ENCODE measurements around the gene TNC.

The TNC gene

DNA sequence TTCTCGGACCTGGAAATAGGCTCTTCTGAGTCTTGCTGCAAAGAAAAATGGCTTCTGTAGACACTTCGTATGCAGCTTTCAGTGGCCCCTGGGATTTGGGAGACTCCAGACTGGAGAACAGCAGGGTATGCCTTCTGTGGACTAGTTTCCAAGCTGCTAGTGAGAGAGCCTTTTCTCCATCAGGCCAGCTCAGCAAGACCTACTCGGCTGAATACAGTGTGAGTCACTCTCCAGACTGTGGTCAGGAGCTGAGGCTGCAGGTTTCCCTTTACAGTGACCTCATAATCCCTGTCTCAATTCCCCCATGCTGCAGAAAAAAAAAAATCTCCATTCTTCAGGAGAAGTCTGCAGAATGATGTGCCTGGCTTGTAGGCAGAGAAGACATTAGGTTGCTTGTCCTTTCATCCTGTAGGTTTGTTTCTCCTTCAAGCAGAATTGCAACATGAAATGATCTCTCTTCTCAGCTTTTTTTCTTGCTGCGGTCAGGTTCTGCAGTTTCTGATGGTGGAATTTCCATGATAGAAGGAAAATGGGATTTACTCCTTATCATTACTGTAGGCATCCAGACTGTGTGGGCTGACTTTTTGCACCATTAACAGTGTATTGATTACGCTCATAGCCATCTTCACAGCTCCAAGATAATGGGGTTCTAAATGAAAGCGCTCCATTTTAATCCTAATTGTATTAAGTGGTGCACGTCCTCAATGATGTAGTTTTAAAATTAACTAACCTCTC lies 109.3 kb downstream of the TNC start:
- DNase-seq (ENCODE audit: low spot score) = no peak

DNA sequence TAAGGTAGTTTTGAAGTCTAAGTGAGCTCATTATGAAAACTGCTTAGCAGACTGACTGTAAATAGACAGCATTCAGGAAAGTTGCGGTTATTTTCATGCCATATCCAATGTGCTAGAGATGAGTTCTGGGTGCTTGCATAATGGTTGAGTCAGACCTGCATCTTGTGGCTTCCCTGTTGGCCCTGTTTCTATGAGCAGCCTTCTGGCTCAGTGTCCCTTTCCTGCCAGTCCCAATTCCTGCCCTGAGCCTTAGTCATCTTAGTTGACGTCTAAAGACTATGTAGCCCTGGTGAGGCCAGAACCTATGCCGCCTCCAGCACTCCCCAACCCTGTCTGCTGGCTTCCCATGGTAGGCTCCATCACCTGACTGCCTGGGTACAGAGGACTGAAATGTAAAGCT lies 111.3 kb downstream of the TNC start:
- DNase-seq (ENCODE audit: low spot score) = peak; percentile 9

DNA sequence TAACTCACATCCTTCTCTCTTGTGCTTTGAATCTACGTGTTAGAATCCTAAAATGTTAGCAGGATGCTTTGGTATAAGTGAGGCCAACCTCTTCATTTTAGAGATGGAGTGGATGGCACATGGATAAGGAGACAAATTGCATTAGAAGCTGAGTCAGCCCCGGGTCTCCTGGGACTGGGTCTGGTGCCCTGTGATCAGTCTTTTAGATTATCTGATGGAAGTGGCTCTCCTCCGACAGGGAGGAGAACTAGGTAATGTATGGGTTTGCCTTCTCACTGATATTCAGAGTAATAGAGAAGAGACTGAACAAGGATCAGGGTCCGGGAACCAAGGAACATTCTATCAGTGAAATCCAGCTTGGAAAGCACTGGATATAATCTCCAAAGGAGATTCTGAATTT lies 112.6 kb downstream of the TNC start:
- DNase-seq (ENCODE audit: low spot score) = no peak

DNA sequence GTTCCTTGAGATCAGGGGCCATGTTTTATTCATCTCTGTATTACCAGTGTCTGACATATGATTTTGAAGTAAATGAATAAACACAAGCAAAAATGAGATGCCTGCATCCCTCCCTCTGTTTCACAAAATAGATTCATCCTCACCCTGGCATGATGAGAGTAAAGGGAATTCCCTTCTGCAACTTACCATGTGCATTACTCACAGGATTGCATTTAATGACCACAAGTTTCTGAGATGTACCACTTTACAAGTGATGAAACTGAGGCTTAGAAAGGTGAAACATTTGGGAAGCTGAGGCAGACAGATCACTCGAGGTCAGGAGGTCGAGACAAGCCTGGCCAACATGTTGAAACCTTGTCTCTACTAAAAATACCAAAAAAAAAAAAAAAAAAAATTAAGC lies 113.4 kb downstream of the TNC start:
- DNase-seq (ENCODE audit: low spot score) = no peak

DNA sequence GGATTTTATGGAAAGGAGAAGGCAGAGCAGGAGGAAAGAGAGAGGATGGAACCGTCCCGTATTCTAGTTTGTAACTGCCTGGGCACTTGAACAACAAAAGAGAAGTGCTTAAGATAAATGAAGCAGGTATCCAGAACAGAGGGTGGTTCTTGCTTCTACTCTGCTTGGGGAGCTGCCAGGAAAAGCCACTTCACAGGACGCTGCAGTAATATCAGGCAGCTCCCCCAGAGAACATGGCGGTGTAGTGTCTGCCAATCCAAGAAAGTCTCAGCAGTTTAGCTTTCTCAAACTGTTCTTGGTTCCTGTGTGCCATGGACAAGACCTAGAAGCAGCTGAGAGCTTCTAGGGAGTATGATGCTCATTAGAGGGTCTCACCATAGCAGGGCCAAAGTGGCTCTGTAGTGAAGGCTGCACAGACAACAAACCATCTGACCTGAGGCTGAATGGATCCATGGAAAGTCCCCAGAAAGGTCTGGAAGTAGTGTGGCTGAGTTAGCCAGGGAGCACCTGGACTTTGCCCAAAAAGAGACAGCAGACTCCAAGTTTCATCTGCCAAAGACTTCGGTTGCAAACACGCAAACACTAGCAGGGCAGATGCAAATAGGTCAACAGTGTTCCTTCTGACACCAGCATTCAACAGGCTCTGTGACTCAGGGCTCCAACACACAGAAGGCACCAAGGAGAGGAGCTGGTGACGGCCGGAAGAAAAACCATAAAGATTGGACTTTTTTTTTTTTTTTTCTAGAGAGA lies 115.4 kb downstream of the TNC start:
- DNase-seq (ENCODE audit: low spot score) = no peak

DNA sequence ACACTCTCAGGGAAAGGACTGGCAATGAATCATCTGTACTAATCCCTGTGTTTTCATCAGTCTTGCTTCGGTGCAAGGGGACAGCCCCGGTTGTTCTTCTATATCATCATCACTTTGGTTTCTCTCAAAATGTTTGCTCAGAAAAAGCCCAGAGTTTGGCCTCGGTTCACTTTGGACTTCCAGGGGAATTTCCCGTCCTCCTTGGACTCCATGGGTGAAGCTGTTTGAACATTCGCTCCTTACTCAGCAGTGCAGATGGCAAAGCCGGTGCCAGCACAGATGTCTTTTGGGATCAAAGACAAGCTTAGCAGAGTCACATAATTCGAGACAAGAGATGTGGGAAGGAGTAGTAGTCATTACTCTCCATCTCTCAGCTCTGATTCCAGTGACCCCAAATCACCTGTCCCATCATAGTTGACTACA lies 117.7 kb downstream of the TNC start:
- DNase-seq (ENCODE audit: low spot score) = peak; percentile 28

DNA sequence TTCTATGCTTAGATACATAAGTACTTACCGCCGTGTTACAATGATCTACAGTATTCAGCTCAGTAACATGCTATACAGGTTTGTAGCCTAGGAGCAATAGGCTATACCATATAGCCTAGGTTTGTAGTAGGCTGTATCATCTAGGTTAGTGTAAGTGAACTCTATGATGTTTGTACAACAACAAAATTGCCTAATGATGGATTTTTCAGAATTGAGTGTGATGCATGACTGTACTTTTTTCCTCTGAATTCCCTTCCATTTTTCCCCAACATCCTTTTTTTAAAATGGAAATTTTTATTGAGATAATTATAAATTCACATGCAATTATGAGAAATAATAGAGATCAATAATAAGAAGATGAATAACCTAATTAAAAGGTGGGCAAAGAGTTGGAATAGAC lies 119.6 kb downstream of the TNC start:
- DNase-seq (ENCODE audit: low spot score) = no peak

DNA sequence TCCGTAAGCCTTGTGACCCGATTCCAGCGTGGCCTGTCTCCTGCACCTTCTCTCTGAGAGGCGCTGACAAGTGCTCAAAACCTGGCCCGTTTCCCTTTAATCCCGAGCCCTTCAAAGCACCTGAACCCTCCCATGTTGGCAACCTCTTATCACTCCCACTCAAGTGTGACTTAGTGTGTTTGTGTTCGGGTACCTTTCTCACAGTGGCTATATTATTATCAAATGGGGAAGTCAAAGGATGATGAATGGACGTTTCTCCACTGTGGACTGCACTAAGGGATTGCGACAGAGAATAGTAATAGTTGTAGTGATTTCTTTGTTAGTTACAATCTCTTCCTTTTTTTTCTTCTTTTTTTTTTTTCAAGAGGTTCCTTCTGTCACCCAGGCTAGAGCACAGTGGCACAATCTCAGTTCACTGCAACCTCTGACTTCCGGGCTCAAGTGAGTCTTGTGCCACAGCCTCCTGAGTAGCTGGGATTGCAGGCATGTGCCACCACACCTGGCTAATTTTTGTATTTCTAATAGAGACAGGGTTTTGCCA lies 122.2 kb downstream of the TNC start:
- peak; percentile 31 for DNase-seq (ENCODE audit: low spot score)

DNA sequence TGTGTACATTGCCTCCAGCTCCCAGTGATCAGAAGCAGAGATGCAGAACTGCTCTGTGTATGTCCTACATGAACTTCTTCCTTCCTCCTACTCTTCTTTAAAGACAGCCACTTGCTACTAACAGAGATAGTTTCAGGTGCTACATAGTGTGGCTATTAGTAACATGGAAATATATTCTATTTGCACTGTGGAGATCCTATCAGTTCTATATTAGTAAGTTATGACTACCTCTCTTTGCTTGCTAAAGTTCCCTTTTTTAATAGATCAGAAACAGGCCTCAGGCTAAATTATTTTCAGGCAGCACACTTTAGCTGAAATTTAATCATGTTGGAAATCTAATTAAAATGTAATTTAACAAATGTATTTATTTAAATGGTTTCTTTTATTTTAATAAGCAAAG lies 123.2 kb downstream of the TNC start:
- no peak for DNase-seq (ENCODE audit: low spot score)

DNA sequence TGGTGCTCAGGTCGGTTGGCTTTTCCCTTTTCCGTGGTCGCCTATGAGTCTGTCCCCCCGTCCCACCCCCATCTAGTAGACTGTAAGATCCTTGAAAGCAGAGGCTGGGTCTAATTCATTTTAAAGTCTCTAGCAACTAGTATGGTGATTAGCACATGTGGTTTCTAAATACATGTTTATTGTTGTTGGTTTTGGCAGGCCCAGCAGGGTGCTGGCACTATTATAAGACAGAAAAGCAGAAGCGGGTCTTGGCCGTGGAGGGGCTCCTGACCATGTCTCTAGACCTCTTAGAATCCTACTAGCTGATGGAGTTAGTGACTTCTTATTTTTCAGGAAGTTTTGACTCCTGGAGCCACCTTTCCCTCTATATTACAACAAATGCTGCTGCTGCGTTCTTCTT lies 126.1 kb downstream of the TNC start:
- DNase-seq (ENCODE audit: low spot score) = no peak

DNA sequence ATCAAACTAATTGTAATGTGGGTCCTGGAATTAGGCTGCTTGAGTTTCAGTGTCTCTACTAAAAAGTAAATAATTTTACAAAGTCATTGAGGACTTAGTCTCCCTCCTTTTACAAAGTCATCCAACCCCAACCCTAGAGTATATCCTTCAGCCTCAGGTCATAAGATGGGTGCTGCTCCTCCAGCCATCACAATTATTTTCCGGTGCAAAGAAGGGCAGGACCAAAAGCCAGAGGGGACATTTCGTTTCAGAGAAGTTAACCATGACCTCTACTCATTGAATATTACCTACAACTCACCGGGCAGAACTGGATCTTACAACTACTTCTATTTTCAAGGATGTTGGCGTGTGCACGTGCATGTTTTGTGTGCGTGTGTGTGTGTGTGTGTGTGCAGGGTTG lies 127.1 kb downstream of the TNC start:
- DNase-seq (ENCODE audit: low spot score) = no peak

DNA sequence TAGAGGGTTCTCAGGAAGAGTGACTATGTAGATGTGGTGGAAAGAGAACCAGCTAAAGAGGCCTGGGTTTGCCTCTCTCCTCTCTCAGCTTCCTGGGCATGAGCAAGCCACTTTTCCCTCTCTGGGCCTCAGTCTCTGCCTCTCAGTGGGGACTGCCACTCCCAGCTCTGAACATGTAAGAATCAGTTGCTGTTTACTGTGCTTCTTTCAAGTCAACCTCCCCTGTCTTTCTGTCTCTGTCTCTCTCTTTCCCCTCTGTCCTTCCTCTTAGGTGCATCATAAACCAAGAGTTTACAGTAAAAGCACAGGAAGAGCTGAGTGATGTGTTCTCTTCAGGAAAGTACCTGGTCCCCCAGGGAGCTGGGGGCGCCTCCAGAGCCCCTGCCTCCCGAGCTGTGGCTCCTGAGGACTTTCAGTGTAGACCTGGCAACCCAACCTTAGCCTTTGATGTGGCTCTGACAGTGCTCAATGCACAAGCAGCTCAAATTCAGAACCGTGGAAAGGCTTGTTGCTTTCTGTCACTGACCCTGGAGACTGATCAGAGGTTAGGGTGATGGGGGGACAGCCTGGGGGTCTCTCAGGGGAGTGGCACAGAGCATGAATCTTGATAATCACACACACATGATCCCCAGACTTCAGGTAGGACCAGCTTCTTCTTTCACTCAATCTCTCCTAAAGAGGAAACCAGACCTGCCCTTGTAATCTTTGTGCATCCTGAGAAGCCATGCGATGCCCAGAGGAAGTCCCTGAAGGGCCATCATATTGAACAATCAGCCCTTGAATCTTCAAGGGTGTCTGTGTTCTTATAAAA lies 128.2 kb downstream of the TNC start:
- DNase-seq (ENCODE audit: low spot score) = no peak

DNA sequence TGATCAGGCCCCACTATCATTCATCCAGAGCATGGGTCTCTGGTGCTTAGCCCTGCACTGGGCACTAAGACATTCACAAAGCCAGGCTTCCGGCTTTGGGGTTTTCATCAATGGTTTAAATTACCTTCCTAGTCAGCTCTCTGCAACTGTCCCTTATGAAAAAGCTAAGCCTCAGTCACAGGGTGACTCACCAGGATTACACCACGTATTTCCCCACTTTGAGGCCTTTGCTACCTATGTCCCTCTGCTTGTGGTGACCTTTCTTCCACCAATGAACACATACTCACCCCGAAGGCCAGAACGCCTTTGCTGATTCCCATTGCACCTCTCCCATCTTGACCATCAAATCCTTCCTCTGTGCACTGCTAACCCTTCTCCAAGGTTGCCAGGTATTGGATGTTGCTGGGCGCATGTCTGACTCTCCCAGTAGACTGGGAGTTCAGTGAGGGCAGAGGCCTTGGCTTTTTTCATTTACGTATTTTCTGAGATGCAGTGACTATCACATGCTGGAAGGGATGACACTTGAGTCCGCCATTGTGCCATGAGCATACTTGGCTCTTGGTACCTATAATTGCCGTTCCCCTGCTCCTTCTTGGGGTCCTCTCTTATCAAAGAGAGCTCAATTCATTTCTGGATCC lies 128.9 kb downstream of the TNC start:
- no peak for DNase-seq (ENCODE audit: low spot score)

DNA sequence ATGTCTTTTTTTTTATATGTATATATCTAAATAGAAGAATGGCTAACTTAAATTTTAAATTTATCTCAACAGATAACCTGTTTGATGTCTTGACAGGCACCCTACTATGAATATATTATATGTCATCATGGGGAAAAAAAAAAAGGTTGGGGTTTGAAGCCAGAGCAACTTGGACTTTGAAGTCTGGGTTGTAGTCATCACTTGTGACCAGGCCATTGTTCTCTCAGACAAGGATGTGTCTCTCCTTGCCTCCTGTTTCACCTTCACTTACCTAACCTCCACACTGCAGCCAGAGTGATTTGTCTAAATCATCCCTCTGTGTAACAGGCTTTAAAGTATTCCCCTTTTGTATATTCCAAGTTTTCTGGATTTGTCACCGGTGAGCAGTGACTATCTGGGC lies 130.8 kb downstream of the TNC start:
- DNase-seq (ENCODE audit: low spot score) = no peak

DNA sequence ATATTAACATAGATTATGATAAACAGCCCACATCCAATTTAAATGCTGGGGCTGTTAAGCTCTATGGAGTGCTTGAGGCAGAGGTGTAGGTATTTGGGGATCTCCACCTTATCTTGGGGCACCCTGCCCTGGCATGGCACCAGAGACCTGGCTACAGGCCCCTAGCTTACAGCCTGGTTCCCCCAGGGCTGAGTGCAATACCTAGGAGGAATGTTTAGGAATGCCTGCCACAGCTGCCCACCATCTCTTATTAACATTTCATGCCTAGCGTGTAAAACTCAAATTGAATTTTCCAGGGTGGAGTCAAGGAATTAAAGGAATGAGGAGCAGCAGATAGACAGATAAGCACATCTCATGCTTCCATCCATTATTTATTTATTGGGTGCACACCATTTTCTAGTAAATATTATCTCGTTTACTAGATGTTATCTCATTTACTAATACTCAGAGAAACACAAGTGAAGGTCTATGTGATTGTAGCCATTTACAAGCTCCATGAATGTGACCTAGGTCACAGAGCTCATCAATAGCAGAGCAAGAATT lies 131.9 kb downstream of the TNC start:
- no peak for DNase-seq (ENCODE audit: low spot score)

DNA sequence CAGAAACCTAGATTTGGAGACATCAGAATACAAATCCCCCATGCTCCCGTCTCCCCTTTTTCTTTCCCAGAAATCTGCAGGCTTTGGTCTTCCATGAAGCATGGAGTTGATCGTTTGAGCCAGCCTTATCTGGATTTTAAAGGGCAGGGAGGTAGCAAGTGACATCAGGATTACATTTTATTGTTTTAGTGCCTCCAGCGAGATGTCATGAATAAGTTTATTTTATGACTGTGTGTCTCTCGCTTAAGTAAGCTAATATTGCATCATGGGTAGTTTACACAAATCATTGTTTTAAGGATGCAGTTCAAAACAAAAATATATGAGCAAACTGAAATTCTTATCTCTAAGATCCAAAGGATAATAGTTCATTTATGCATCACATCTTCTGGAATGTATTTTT lies 136.9 kb downstream of the TNC start:
- DNase-seq (ENCODE audit: low spot score) = no peak

DNA sequence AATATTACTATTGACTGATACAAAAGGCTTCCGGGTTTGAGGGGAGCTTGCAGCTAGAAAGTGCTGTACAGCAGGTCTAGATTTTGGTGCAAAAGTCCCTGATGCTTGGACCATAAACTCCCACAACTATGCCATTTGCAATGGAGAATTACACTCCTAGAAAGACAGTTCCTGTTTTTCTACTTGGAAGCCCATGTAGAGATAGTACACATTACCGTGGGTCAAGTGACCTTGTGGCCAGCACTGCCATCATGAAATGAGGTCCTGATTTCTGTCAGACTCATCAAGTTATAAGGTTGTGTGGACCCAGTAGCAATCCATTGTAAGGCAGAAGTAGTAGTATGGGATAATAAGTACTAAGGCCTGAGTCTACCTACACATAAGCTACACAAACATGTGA lies 144.7 kb downstream of the TNC start:
- DNase-seq (ENCODE audit: low spot score) = no peak

DNA sequence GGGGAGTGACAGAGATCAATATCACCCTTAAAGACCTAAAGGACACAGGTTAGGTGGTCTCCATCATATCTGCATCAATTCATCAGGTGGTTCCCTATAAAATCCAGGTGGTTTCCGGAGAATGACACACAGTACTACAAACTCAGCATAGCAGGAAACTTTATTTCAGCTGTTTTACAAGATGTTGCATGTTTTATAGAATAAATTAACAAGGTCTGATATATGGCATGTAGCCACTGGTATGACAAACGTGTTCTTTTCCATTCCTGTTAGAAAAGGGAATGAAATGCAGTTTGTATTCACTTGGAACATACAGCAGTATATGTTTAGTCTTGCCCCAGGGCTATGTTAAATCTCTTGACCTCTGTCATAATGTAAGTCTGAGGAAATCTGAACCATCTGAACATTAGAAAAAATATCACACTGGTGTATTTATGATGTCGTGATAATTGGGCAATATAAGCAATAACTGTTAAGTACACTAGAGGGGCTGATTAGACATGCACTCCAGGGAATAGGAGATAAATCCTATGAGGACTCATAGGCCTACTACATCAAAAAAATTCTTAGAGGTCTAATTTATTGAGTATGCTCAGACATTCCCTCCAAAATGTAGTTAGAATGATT lies 145.3 kb downstream of the TNC start:
- DNase-seq (ENCODE audit: low spot score) = no peak
